Activated CD8-positive, alpha-beta T cell treated with anti-CD3 and anti-CD28 coated beads for 36 hours (primary cell): ENCODE data around the gene RHBDL3. TPM values are rescaled to one million over a fixed set of nuclear protein-coding genes. Genes with fewer than 3 reads are reported as not detected.
"Not testable (repeated sequence)": the region's sequence is repeated elsewhere in the genome, so short reads cannot be mapped to it uniquely, and the experiment has no call there.

Source experiments
- ATAC-seq: fragments of 200-7000 bp; cut with Tn5 transposase; one replicate; pipeline ENCODE4 v1.10.0; 2021; ENCODE audit warnings: mild to moderate bottlenecking, moderate library complexity
- CTCF ChIA-PET: fragments of 350-600 bp; sonication (Branson Sonifier 250); formaldehyde crosslinking; loops from one replicate; lab custom pipeline; 2021; ENCODE audit warnings: antibody characterized with exemption; lab: Charles Lee
- POLR2A ChIA-PET: fragments of 350-600 bp; sonication (Branson Sonifier 250); formaldehyde crosslinking; loops from one replicate; lab custom pipeline; 2021; ENCODE audit warnings: antibody characterized with exemption; lab: Charles Lee
- DNase-seq: peaks from one replicate; pipeline ENCODE4 v3.0.0-alpha.2; 2020
- H3K27ac Mint-ChIP-seq: one replicate; pipeline ENCODE4 v1.8.0; 2021; ENCODE audit warnings: mild to moderate bottlenecking, mixed read lengths
- H3K27me3 Mint-ChIP-seq: one replicate; pipeline ENCODE4 v1.8.0; 2021; ENCODE audit warnings: mixed read lengths
- H3K36me3 Mint-ChIP-seq: one replicate; pipeline ENCODE4 v1.8.0; 2021; ENCODE audit warnings: low read depth, mixed read lengths
- H3K4me1 Mint-ChIP-seq: one replicate; pipeline ENCODE4 v1.8.0; 2021; ENCODE audit warnings: low read depth, mixed read lengths
- H3K4me3 Mint-ChIP-seq: one replicate; pipeline ENCODE4 v1.8.0; 2021; ENCODE audit warnings: mild to moderate bottlenecking, moderate library complexity, mixed read lengths
- H3K9me3 Mint-ChIP-seq: one replicate; pipeline ENCODE4 v1.8.0; 2021; ENCODE audit warnings: mixed read lengths
- intact Hi-C: fragments of 100-400 bp; cut with micrococcal nuclease; formaldehyde crosslinking; loops from one replicate; pipeline ENCODE4 v1.10.0; 2022
- total RNA-seq, 2 experiments: library from RNA; stranded (reverse); gene quantifications; one replicate each; pipeline ENCODE4 v1.2.3, GENCODE V29; 2021
- TF ChIP-seq, protein P1 (sequence below): fragments of 200-600 bp; IDR thresholded peaks from one replicate; pipeline ENCODE4 v1.8.0; 2022; ENCODE audit warnings: antibody characterized with exemption, mild to moderate bottlenecking

RHBDL3 gene
- total RNA-seq, 2 experiments from 2014 or later, result 0.11 TPM; not detected in 1

DNA sequence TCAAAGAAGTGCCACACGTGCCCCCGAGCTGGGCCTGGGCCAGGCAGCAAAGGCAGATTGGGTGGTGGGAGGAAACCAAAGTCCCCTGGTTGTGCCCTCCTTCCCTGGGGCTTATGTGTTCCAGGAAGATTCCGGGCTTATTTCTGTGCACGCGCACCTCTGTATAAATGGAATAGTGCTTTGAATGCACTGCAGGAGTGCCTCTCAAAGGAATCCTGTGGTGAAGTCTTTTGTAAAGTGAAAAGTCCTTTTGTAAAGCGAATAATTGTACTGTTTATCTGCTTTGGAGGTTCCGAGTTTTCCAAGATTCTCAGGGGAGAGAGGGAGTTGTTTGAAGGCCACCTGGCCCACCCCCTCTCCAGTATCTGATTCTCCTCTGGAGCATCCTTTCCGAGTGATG lies 49.5 kb downstream of the RHBDL3 start:
- intact Hi-C loops, result no loop called here
- Mint-ChIP-seq H3K4me3 (no peak overlapping the region), H3K9me3 (no peaks in the 10 kb centered on the region), H3K36me3 (no peaks in the 10 kb centered on the region), H3K27ac (no peak overlapping the region), H3K27me3 (peaks cover 12% of the 10 kb centered on the region), H3K4me1 (peaks cover 2% of the 10 kb centered on the region)
- DNase-seq (no peak), ATAC-seq (no peak)
- TF ChIP-seq, protein P1, sequence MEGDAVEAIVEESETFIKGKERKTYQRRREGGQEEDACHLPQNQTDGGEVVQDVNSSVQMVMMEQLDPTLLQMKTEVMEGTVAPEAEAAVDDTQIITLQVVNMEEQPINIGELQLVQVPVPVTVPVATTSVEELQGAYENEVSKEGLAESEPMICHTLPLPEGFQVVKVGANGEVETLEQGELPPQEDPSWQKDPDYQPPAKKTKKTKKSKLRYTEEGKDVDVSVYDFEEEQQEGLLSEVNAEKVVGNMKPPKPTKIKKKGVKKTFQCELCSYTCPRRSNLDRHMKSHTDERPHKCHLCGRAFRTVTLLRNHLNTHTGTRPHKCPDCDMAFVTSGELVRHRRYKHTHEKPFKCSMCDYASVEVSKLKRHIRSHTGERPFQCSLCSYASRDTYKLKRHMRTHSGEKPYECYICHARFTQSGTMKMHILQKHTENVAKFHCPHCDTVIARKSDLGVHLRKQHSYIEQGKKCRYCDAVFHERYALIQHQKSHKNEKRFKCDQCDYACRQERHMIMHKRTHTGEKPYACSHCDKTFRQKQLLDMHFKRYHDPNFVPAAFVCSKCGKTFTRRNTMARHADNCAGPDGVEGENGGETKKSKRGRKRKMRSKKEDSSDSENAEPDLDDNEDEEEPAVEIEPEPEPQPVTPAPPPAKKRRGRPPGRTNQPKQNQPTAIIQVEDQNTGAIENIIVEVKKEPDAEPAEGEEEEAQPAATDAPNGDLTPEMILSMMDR, result no peak
- ChIA-PET POLR2A (interaction anchor here (1.1 kb wide), 1 partner anchor 20 kb away, joined by 3 read pairs; no protein-coding TSS in a partner anchor), CTCF (interaction anchor here (1.3 kb wide), 1 partner anchor 62 kb away, joined by 7 read pairs; no protein-coding TSS in a partner anchor)

DNA sequence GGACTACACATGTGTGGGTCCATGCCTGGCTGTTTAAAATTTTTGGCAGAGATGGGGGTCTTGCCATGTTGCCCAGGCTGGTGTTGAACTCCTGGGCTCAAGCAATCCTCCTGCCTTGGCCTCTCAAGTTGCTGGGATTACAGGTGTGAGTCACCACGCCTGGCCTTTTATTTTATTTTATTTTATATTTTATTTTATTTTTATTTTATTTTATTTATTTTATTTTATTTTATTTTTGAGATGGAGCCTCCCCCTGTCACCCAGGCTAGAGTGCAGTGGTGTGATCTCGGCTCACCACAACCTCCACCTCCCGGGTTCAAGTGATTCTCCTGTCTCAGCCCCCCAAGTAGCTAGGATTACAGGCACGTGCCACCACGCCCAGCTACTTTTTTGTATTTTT lies 51.0 kb downstream of the RHBDL3 start:
- peaks cover 12% of the 10 kb centered on the region for H3K27me3 Mint-ChIP-seq
- POLR2A ChIA-PET, H3K36me3 Mint-ChIP-seq, H3K27ac Mint-ChIP-seq, H3K9me3 Mint-ChIP-seq, H3K4me1 Mint-ChIP-seq, intact Hi-C loops, ATAC-seq, DNase-seq, H3K4me3 Mint-ChIP-seq: not testable (repeated sequence)
- CTCF ChIA-PET, result interaction anchor here (1.2 kb wide), 1 partner anchor 64 kb away, joined by 4 read pairs; no protein-coding TSS in a partner anchor

DNA sequence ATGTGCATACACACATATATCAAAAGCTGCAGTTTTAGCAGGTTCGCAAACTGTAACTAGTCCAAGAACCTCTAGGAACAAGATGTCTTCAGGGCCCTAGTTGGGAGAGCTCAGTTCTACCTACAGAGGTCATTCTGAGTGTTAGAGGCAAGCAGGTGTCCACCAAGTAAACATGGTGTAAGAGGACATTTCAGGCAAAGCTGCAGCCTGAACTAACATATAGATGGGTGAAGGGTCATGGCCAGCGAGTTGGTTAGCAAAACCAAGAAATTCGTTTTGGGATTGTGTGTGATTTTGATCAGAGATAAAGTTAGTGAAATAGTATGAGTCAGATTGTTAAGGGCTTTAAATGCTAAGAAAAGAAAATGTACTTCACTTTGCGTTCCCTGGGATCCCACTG lies 51.7 kb downstream of the RHBDL3 start:
- ATAC-seq (no peak), DNase-seq (no peak)
- intact Hi-C loops, result no loop called here
- peaks cover 2% of the 10 kb centered on the region for H3K4me1 Mint-ChIP-seq
- H3K27me3 Mint-ChIP-seq, result peaks cover 12% of the 10 kb centered on the region
- TF ChIP-seq, protein P1, result no peak
- no peak overlapping the region for H3K4me3 Mint-ChIP-seq
- no peaks in the 10 kb centered on the region for H3K9me3 Mint-ChIP-seq
- H3K27ac Mint-ChIP-seq, result no peak overlapping the region
- H3K36me3 Mint-ChIP-seq, result no peaks in the 10 kb centered on the region
- ChIA-PET POLR2A (interaction anchor here (1.5 kb wide), 1 partner anchor 52 kb away, joined by 3 read pairs; the partner anchor contains the start of gene RHBDL3), CTCF (interaction anchor here (0.6 to 1.2 kb wide), 2 partner anchors 21 to 64 kb away, joined by 3 to 4 read pairs; no protein-coding TSS in a partner anchor)

DNA sequence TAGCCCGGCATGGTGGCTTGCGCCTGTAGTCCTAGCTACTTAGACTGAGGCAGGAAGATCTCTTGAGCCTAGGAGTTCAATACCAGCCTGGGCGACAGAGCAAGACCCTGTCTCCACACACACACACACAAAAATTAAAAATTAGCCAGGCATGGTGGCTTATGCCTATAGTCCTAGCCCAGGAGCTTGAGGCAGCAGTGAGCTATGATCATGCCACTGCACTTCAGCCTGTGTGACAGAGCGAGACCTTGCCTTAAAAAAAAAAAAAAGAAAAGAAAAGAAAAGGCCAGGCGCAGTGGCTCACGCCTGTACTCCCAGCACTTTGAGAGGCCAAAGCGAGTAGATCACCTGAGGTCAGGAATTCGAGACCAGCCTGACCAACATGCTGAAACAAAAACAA lies 52.4 kb downstream of the RHBDL3 start:
- Mint-ChIP-seq H3K4me3 (no peak overlapping the region), H3K27me3 (peaks cover 12% of the 10 kb centered on the region), H3K27ac (no peak overlapping the region), H3K9me3 (no peaks in the 10 kb centered on the region), H3K4me1 (peaks cover 3% of the 10 kb centered on the region), H3K36me3 (no peaks in the 10 kb centered on the region)
- ATAC-seq (no peak), DNase-seq (no peak)
- intact Hi-C loops, result loop anchor here (1.0 kb wide), 1 partner anchor 65 kb away; no protein-coding TSS in a partner anchor
- TF ChIP-seq, protein P1, result no peak
- POLR2A ChIA-PET, result interaction anchor here (0.5 to 1.5 kb wide), 2 partner anchors 53 to 70 kb away, joined by 3 read pairs; partner anchors contain the start of gene RHBDL3
- CTCF ChIA-PET, result interaction anchor here (0.7 to 2.9 kb wide), 7 partner anchors 23 to 126 kb away, joined by 3 to 15 read pairs (median 4); partner anchors contain the start of gene PSMD11

DNA sequence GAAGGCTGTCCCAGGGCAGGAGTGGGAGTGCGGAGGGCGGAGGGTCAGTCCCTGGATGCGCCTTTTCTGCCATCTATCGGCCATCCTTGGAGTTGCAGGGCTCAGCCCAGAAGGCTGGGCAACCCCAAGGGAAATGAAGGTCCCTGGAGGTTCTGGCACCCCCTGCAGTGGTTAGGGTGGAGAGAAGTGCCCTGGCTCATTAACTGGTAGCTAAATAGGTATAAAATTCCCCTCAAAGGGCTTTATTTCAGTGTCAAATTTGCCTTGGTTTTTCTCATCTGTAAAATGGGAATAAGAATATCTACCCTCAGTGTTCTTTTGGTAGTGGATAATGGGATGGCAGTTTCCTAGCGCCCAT lies 53.9 kb downstream of the RHBDL3 start:
- peak overlapping the region; percentile 61 for H3K4me3 Mint-ChIP-seq
- intact Hi-C loops, result no loop called here
- ChIA-PET POLR2A (interaction anchor here (0.9 kb wide), 1 partner anchor 9 kb away, joined by 3 read pairs; no protein-coding TSS in a partner anchor), CTCF (interaction anchor here (0.6 to 3.1 kb wide), 18 partner anchors 9 to 187 kb away, joined by 3 to 15 read pairs (median 6); no protein-coding TSS in a partner anchor)
- H3K36me3 Mint-ChIP-seq, result no peaks in the 10 kb centered on the region
- no peak overlapping the region for H3K27ac Mint-ChIP-seq
- no peaks in the 10 kb centered on the region for H3K9me3 Mint-ChIP-seq
- DNase-seq, result peak; percentile 86
- ATAC-seq, result peak; percentile 95
- TF ChIP-seq, protein P1, result peak; percentile 97
- peaks cover 17% of the 10 kb centered on the region for H3K4me1 Mint-ChIP-seq
- peaks cover 12% of the 10 kb centered on the region for H3K27me3 Mint-ChIP-seq

DNA sequence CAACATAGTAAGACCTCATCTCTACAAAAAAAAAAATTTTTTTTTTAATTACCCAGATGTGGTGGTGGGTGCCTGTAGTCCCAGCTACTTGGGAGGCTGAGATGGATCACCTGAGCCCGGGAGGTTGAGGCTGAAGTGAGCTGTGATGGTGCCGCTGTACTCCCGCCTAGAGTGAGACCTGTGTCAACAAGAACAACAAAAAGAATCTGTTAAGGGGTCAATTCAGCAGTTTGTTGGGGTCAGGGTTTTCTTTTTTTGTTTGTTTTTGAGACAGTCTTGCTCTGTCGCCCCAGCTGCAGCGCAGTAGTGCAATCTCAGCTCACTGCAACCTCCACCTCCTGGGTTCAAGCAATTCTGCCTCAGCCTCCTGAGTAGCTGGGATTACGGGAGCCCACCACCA lies 54.4 kb downstream of the RHBDL3 start:
- DNase-seq, H3K27ac Mint-ChIP-seq, intact Hi-C loops, H3K4me3 Mint-ChIP-seq, H3K9me3 Mint-ChIP-seq, H3K36me3 Mint-ChIP-seq, ATAC-seq: not testable (repeated sequence)
- POLR2A ChIA-PET, result interaction anchor here (0.9 kb wide), 1 partner anchor 8 kb away, joined by 3 read pairs; no protein-coding TSS in a partner anchor
- peaks cover 18% of the 10 kb centered on the region for H3K4me1 Mint-ChIP-seq
- CTCF ChIA-PET, result interaction anchor here (0.6 to 3.1 kb wide), 17 partner anchors 9 to 188 kb away, joined by 3 to 15 read pairs (median 6); no protein-coding TSS in a partner anchor
- peaks cover 10% of the 10 kb centered on the region for H3K27me3 Mint-ChIP-seq
